ENCODE data around the gene MORC2.
A peak's percentile ranks its signal among the peaks of the same experiment; 100 is the strongest.

The MORC2 gene

GRCh38 chr22:30921108-30921507 is 47.5 kb downstream of the MORC2 start:
- no peak for DNase-seq (ENCODE audit: low spot score)

GRCh38 chr22:30920407-30920806 is 48.2 kb downstream of the MORC2 start:
- DNase-seq (ENCODE audit: low spot score): peak; percentile 38

- no peak for DNase-seq (ENCODE audit: low spot score)
Observed at GRCh38 chr22:30919973-30920372, 48.6 kb downstream of the MORC2 start.

GRCh38 chr22:30918761-30919160 is 49.8 kb downstream of the MORC2 start:
- no peak for DNase-seq (ENCODE audit: low spot score)

- no peak for DNase-seq (ENCODE audit: low spot score)
Observed at GRCh38 chr22:30910358-30910757, 58.2 kb downstream of the MORC2 start.

GRCh38 chr22:30909306-30909705 is 59.3 kb downstream of the MORC2 start:
- DNase-seq (ENCODE audit: low spot score): no peak

GRCh38 chr22:30908051-30908461 is 60.5 kb downstream of the MORC2 start:
- DNase-seq (ENCODE audit: low spot score): no peak

- DNase-seq (ENCODE audit: low spot score): no peak
Observed at GRCh38 chr22:30906946-30907345, 61.6 kb downstream of the MORC2 start.

- no peak for DNase-seq (ENCODE audit: low spot score)
Observed at GRCh38 chr22:30906411-30906810, 62.2 kb downstream of the MORC2 start.

- no peak for DNase-seq (ENCODE audit: low spot score)
Observed at GRCh38 chr22:30905696-30906341, 62.8 kb downstream of the MORC2 start.

- DNase-seq (ENCODE audit: low spot score): no peak
Observed at GRCh38 chr22:30903876-30904460, 64.6 kb downstream of the MORC2 start.

- DNase-seq (ENCODE audit: low spot score): no peak
Observed at GRCh38 chr22:30902496-30903357, 65.8 kb downstream of the MORC2 start.

GRCh38 chr22:30894371-30894740 is 74.2 kb downstream of the MORC2 start:
- no peak for DNase-seq (ENCODE audit: low spot score)

- no peak for DNase-seq (ENCODE audit: low spot score)
Observed at GRCh38 chr22:30893434-30894370, 74.9 kb downstream of the MORC2 start.

- no peak for DNase-seq (ENCODE audit: low spot score)
Observed at GRCh38 chr22:30892731-30893221, 75.8 kb downstream of the MORC2 start.

- no peak for DNase-seq (ENCODE audit: low spot score)
Observed at GRCh38 chr22:30892286-30892685, 76.3 kb downstream of the MORC2 start.

GRCh38 chr22:30891781-30892180 is 76.8 kb downstream of the MORC2 start:
- DNase-seq (ENCODE audit: low spot score): no peak

- DNase-seq (ENCODE audit: low spot score): no peak
Observed at GRCh38 chr22:30891443-30891755, 77.2 kb downstream of the MORC2 start.

- peak; percentile 20 for DNase-seq (ENCODE audit: low spot score)
Observed at GRCh38 chr22:30890686-30891442, 77.7 kb downstream of the MORC2 start.

GRCh38 chr22:30889996-30890480 is 78.5 kb downstream of the MORC2 start:
- no peak for DNase-seq (ENCODE audit: low spot score)
